ENCODE data around the gene HECW1.

Gene HECW1

GRCh38 chr7:43559171-43559945 is 446.9 kb downstream of the HECW1 start:
- TF ChIP-seq CTCF (IDR thresholded peaks at IDR 0.05; ENCODE audit: low read depth, low read length): no peak
- DNase-seq (ENCODE audit: extremely low read depth, low read depth): no peak

- TF ChIP-seq CTCF (IDR thresholded peaks at IDR 0.05; ENCODE audit: low read depth, low read length): no peak
- no peak for DNase-seq (ENCODE audit: extremely low read depth, low read depth)
Observed at GRCh38 chr7:43559946-43560335, 447.5 kb downstream of the HECW1 start.

GRCh38 chr7:43560742-43561330 is 448.4 kb downstream of the HECW1 start:
- no peak for DNase-seq (ENCODE audit: extremely low read depth, low read depth)
- TF ChIP-seq CTCF (IDR thresholded peaks at IDR 0.05; ENCODE audit: low read depth, low read length): no peak

GRCh38 chr7:43562383-43562782 is 449.9 kb downstream of the HECW1 start:
- DNase-seq (ENCODE audit: extremely low read depth, low read depth): no peak

GRCh38 chr7:43565786-43566185 is 453.3 kb downstream of the HECW1 start:
- TF ChIP-seq CTCF (IDR thresholded peaks at IDR 0.05; ENCODE audit: low read depth, low read length): no peak
- no peak for DNase-seq (ENCODE audit: extremely low read depth, low read depth)

More at GRCh38 chr7:43562383-43562782, 449.9 kb downstream of the HECW1 start:
- no peak for TF ChIP-seq CTCF (IDR thresholded peaks at IDR 0.05; ENCODE audit: low read depth, low read length)

GRCh38 chr7:43568529-43568928 is 456.1 kb downstream of the HECW1 start:
- no peak for DNase-seq (ENCODE audit: extremely low read depth, low read depth)
- no peak for TF ChIP-seq CTCF (IDR thresholded peaks at IDR 0.05; ENCODE audit: low read depth, low read length)

- no peak for DNase-seq (ENCODE audit: extremely low read depth, low read depth)
- no peak for TF ChIP-seq CTCF (IDR thresholded peaks at IDR 0.05; ENCODE audit: low read depth, low read length)
Observed at GRCh38 chr7:43569424-43569823, 457.0 kb downstream of the HECW1 start.

All from AG09319 (cell line).